ENCODE data around the gene DLGAP1. TPM values are rescaled to one million over a fixed set of nuclear protein-coding genes. Genes with fewer than 3 reads are reported as not detected.

Gene DLGAP1
- total RNA-seq, 6 experiments from 2014 or later: 0.19 to 1.3 (median 0.62) TPM

DNA sequence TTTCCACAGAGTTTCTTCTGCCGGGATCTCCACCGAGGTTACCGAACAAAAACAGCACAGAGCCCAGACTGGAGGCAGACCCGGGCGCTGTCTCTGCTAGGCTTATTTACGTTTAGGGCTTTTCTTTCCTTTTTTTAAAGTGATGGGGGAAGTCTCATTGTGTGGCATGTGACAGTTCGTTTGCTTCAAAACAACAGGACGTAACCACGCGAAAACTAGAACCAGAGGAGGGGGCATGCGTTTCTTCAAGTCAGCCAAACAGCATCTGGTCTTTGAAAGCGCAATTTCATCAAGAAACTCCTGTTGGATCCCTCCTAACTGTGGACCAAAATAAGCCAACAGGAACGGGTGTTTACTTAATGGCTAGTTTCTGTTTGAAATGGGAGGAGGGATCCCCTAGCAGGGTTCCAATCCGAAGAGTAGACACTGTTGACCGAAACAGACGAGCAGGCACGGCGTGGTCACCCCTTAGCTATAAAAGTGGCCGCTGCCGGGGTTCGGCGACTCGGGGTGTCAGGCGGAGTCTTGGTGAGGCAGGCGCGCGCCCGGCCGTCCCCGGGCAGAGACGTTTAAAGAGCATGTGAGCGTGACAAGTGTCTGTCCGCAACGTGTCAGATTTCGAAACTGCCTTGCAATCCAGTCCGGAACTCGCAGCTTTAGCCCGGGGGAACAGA, 1006.1 kb downstream of the DLGAP1 start:
- peaks cover 14% of the 10 kb centered on the region; the same call in 1 of the 2 replicates for H3K36me3 Mint-ChIP-seq (ENCODE audit: low read depth)
- H3K4me3 Mint-ChIP-seq: peak overlapping the region; percentile 94

DNA sequence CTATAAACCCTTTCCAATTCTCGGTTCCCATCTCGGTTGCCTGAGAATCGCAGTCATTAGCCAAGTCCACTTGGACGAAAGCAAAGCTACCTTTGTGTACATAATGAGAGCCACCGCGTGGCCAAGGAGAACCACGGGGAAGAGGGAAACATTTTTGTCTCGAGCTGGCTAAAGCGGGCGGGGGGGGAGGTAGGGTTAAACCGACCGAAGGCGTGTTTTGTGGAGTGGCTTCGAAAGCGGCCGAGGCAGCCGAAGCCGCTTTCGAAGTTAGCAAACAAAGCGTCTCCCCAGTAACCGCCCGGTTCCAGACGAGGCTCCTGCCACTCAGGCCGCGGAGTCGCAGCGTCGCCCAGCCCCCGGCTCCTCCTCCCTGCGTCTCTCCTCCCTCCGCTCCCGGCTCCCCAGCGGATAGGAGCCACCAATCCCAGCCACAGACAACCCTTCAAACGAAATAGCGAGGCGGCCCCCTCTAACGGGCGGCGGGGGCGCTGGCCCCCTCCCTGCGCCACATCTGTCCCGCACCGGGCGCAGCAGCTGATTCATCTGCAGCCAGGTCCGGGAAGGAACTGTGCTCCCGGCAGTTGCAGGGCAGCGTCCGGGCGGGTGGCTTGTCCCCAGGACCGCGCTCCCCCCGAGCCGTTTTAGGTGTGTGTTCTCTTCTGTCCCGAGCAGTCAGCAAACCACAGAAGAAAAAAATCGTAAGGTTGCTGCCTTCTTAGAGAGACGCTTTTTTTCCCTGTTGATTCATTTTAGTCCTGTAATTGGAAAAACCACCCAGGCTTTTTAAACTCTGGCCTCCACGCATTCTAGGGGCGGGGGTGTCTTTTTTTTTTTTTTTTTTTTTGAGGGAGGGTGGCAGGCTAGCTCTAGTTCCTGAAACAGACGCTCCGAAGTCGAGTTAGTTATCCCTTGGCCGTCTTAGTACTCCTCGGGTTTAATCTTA, 1006.9 kb downstream of the DLGAP1 start:
- Mint-ChIP-seq H3K36me3 (ENCODE audit: low read depth) (peaks cover 12% of the 10 kb centered on the region; the same call in 1 of the 2 replicates), H3K27me3 (ENCODE audit: insufficient read depth) (peaks cover 24% of the 10 kb centered on the region), H3K4me1 (ENCODE audit: low read depth) (peaks cover 25% of the 10 kb centered on the region), H3K27ac (peak overlapping the region; percentile 99), H3K9me3 (no peaks in the 10 kb centered on the region), H3K4me3 (peak overlapping the region; percentile 94)
- TF ChIP-seq, protein P1, sequence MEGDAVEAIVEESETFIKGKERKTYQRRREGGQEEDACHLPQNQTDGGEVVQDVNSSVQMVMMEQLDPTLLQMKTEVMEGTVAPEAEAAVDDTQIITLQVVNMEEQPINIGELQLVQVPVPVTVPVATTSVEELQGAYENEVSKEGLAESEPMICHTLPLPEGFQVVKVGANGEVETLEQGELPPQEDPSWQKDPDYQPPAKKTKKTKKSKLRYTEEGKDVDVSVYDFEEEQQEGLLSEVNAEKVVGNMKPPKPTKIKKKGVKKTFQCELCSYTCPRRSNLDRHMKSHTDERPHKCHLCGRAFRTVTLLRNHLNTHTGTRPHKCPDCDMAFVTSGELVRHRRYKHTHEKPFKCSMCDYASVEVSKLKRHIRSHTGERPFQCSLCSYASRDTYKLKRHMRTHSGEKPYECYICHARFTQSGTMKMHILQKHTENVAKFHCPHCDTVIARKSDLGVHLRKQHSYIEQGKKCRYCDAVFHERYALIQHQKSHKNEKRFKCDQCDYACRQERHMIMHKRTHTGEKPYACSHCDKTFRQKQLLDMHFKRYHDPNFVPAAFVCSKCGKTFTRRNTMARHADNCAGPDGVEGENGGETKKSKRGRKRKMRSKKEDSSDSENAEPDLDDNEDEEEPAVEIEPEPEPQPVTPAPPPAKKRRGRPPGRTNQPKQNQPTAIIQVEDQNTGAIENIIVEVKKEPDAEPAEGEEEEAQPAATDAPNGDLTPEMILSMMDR (IDR thresholded peaks at IDR 0.05): peak; percentile 52
- peak; percentile 97 for DNase-seq

More for the DNA sequence above, 1006.1 kb downstream of the DLGAP1 start:
- peaks cover 30% of the 10 kb centered on the region for H3K4me1 Mint-ChIP-seq (ENCODE audit: low read depth)
- H3K27me3 Mint-ChIP-seq (ENCODE audit: insufficient read depth): peaks cover 28% of the 10 kb centered on the region
- TF ChIP-seq, protein P1 (IDR thresholded peaks at IDR 0.05): no peak
- no peaks in the 10 kb centered on the region for H3K9me3 Mint-ChIP-seq
- DNase-seq: peak; percentile 95
- peak overlapping the region; percentile 99 for H3K27ac Mint-ChIP-seq

DNA sequence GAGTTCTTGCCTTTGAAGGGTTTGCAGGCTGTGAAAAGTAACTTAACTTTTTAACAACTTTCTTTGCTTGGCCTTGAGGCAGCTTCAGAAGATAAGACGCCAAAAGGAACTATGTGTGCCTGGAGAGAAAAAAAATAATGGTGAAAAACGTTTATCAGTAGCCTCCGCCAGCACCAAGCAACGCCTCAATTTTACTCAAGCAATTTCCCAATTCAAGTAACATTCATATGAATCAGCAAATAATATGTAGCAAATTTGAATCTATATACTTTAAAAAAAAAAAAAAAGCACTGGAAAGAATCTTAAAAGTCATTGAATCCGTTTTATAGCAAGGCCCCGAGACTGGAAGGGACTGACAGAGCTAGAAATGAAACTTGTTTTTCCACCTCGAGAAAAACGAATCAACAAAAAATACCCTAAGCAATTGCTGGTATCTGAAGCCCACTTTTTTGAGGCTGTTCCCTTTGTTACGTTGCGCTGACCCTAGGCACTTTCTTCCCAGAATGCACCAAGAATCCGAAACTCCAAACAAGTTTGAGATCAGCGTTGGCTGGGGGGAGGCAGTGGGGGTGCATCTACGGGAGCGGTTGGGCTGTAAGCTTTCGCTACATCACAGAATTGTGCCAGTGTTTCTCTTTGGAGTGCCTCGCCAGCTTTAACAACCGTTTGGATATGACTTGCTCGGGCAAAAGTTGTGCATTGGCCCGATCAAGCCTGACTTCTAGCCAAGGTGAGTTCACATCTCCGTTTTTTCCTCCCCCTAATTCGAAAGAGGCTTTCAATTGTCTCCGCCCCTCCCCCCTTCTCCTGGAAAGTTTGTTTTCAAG, 1007.8 kb downstream of the DLGAP1 start:
- TF ChIP-seq, protein P1 (IDR thresholded peaks at IDR 0.05): no peak

More for the DNA sequence above, 1007.8 kb downstream of the DLGAP1 start:
- Mint-ChIP-seq H3K27me3 (ENCODE audit: insufficient read depth) (peaks cover 17% of the 10 kb centered on the region), H3K4me3 (peak overlapping the region; percentile 94), H3K9me3 (no peaks in the 10 kb centered on the region), H3K4me1 (ENCODE audit: low read depth) (peaks cover 16% of the 10 kb centered on the region), H3K27ac (peak overlapping the region; percentile 99), H3K36me3 (ENCODE audit: low read depth) (peaks cover 8% of the 10 kb centered on the region; the same call in 1 of the 2 replicates)
- DNase-seq: peak; percentile 40

Small RNAs within 50 kb of the gene (microRNA-seq; reads per million reads assigned to microRNA genes)
- gene MIR6718: not detected

Measured in HFFc6 (cell line).